ENCODE results near the gene PEPD.
A peak's percentile ranks its signal among the peaks of the same experiment; 100 is the strongest.

PEPD gene

GRCh38 chr19:33416307-33417215 is 105.0 kb downstream of the PEPD start:
- DNase-seq: peak; percentile 38

- DNase-seq: no peak
Observed at GRCh38 chr19:33414667-33415605, 106.7 kb downstream of the PEPD start.

GRCh38 chr19:33413868-33414666 is 107.5 kb downstream of the PEPD start:
- DNase-seq: no peak

- no peak for DNase-seq
Observed at GRCh38 chr19:33413426-33413725, 108.2 kb downstream of the PEPD start.

- no peak for DNase-seq
Observed at GRCh38 chr19:33412601-33413425, 108.8 kb downstream of the PEPD start.

GRCh38 chr19:33411621-33412180 is 109.9 kb downstream of the PEPD start:
- no peak for DNase-seq

GRCh38 chr19:33410915-33411401 is 110.6 kb downstream of the PEPD start:
- no peak for DNase-seq

GRCh38 chr19:33409906-33410685 is 111.5 kb downstream of the PEPD start:
- DNase-seq: no peak

- DNase-seq: no peak
Observed at GRCh38 chr19:33408538-33409434, 112.8 kb downstream of the PEPD start.

- DNase-seq: no peak
Observed at GRCh38 chr19:33408116-33408515, 113.5 kb downstream of the PEPD start.

GRCh38 chr19:33407716-33408115 is 113.9 kb downstream of the PEPD start:
- no peak for DNase-seq

GRCh38 chr19:33407140-33407551 is 114.4 kb downstream of the PEPD start:
- no peak for DNase-seq

- peak; percentile 39 for DNase-seq
Observed at GRCh38 chr19:33406521-33407139, 115.0 kb downstream of the PEPD start.

- DNase-seq: no peak
Observed at GRCh38 chr19:33405553-33406461, 115.8 kb downstream of the PEPD start.

- DNase-seq: no peak
Observed at GRCh38 chr19:33405254-33405552, 116.4 kb downstream of the PEPD start.

GRCh38 chr19:33404506-33405253 is 116.9 kb downstream of the PEPD start:
- no peak for DNase-seq

- DNase-seq: no peak
Observed at GRCh38 chr19:33403973-33404304, 117.7 kb downstream of the PEPD start.
